Loucy (cell line): Measurements from ENCODE around the gene EPHA7.
A peak's percentile ranks its signal among the peaks of the same experiment; 100 is the strongest.

Experiments
- H2AFZ ChIP-seq: fragments of 200-600 bp; sonication (generic); 2 replicates; pipeline ENCODE4 v1.6.0; 2016; ENCODE audit warnings: antibody characterized with exemption, mild to moderate bottlenecking, low read length, moderate library complexity
- H3F3A ChIP-seq: fragments of 200-600 bp; 2 replicates; pipeline ENCODE4 v1.6.0; 2016; ENCODE audit warnings: antibody characterized with exemption, low read depth, mild to moderate bottlenecking
- H3K27me3 ChIP-seq: fragments of 200-600 bp; sonication (generic); 2 replicates; pipeline ENCODE4 v1.6.1; 2014; ENCODE audit warnings: low read length, mild to moderate bottlenecking; ENCODE audit not compliant: insufficient read depth, poor library complexity, severe bottlenecking
- H3K36me3 ChIP-seq: fragments of 200-600 bp; sonication (generic); 2 replicates; pipeline ENCODE4 v1.6.1; 2016; ENCODE audit warnings: low read length; ENCODE audit not compliant: insufficient read depth
- H3K4me1 ChIP-seq: fragments of 200-600 bp; sonication (generic); 2 replicates; pipeline ENCODE4 v1.5.1; 2014; ENCODE audit warnings: low read length, mild to moderate bottlenecking; ENCODE audit not compliant: insufficient read depth, poor library complexity, severe bottlenecking
- H3K4me2 ChIP-seq: fragments of 200-600 bp; sonication (generic); 2 replicates; pipeline ENCODE4 v1.6.0; 2014; ENCODE audit warnings: antibody characterized with exemption, low read length, low read depth, mild to moderate bottlenecking; ENCODE audit not compliant: poor library complexity, severe bottlenecking
- H3K4me3 ChIP-seq: fragments of 200-600 bp; sonication (generic); 2 replicates; pipeline ENCODE4 v1.5.1; 2014; ENCODE audit warnings: low read length, mild to moderate bottlenecking, mixed read lengths; ENCODE audit not compliant: poor library complexity, severe bottlenecking
- H3K79me2 ChIP-seq: fragments of 200-600 bp; sonication (generic); 2 replicates; pipeline ENCODE4 v1.6.1; 2014; ENCODE audit warnings: low read length; ENCODE audit not compliant: insufficient read depth
- H3K9ac ChIP-seq: fragments of 200-600 bp; sonication (generic); 2 replicates; pipeline ENCODE4 v1.6.0; 2014; ENCODE audit warnings: mild to moderate bottlenecking, low read depth, low read length, moderate library complexity; ENCODE audit not compliant: poor library complexity, severe bottlenecking
- H3K9me2 ChIP-seq: fragments of 200-600 bp; sonication (generic); replicated peaks from 2 replicates; pipeline ENCODE4 v1.6.1; 2016; ENCODE audit warnings: low read depth, low read length, mixed read lengths
- H3K9me3 ChIP-seq: fragments of 200-600 bp; sonication (generic); 2 replicates; pipeline ENCODE4 v1.6.1; 2014; ENCODE audit warnings: mild to moderate bottlenecking, antibody characterized with exemption, low read length, low read depth; ENCODE audit not compliant: insufficient read depth
- H4K20me1 ChIP-seq: fragments of 200-600 bp; sonication (generic); 2 replicates; pipeline ENCODE4 v1.6.0; 2014; ENCODE audit warnings: antibody characterized with exemption, low read length, mild to moderate bottlenecking; ENCODE audit not compliant: insufficient read depth, poor library complexity, severe bottlenecking
- EZH2phosphoT487 ChIP-seq: fragments of 200-600 bp; IDR thresholded peaks from 2 replicates; pipeline ENCODE4 v1.6.1; 2018; ENCODE audit warnings: antibody characterized with exemption, mild to moderate bottlenecking, moderate library complexity, borderline replicate concordance
- TF ChIP-seq, protein P1 (sequence below): fragments of 200-600 bp; sonication (generic); conservative IDR thresholded peaks from 2 replicates; pipeline ENCODE4 v1.5.1; 2014; ENCODE audit warnings: mild to moderate bottlenecking, antibody characterized with exemption, low read length

The EPHA7 gene

GRCh38 chr6:93325761-93326160 is 93.6 kb downstream of the EPHA7 start:
- no peak overlapping the region for H3K4me2 ChIP-seq
- no peaks in the 10 kb centered on the region for H3K79me2 ChIP-seq
- no peaks in the 10 kb centered on the region for H3K27me3 ChIP-seq
- no peaks in the 10 kb centered on the region for H3K9me3 ChIP-seq
- H3K4me3 ChIP-seq: no peak overlapping the region
- no peaks in the 10 kb centered on the region for H3K9me2 ChIP-seq
- no peaks in the 10 kb centered on the region for H3F3A ChIP-seq
- no peak overlapping the region for H2AFZ ChIP-seq
- TF ChIP-seq EZH2phosphoT487: no peak
- TF ChIP-seq, protein P1, sequence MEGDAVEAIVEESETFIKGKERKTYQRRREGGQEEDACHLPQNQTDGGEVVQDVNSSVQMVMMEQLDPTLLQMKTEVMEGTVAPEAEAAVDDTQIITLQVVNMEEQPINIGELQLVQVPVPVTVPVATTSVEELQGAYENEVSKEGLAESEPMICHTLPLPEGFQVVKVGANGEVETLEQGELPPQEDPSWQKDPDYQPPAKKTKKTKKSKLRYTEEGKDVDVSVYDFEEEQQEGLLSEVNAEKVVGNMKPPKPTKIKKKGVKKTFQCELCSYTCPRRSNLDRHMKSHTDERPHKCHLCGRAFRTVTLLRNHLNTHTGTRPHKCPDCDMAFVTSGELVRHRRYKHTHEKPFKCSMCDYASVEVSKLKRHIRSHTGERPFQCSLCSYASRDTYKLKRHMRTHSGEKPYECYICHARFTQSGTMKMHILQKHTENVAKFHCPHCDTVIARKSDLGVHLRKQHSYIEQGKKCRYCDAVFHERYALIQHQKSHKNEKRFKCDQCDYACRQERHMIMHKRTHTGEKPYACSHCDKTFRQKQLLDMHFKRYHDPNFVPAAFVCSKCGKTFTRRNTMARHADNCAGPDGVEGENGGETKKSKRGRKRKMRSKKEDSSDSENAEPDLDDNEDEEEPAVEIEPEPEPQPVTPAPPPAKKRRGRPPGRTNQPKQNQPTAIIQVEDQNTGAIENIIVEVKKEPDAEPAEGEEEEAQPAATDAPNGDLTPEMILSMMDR: no peak
- H4K20me1 ChIP-seq: no peaks in the 10 kb centered on the region
- H3K4me1 ChIP-seq: no peaks in the 10 kb centered on the region
- H3K36me3 ChIP-seq: no peaks in the 10 kb centered on the region
- H3K9ac ChIP-seq: no peak overlapping the region

DNA sequence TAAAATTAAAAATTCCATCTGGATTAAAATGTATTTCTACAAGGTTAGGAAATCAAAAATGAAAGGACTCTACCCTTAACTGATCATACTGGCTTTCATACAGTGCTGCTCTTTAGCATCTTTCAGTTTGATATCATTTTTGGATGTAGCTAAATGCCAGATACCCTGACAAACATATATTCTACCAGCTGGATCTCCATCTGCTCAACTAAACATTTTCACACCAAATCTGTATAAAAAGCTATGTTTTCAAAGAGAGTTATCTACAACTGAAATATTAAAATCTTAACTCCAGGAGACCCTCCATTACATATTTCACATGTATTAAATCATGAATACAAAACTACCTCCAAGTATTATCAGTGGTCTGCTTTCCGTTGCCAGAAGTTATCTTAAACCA is 95.7 kb downstream of the EPHA7 start:
- no peaks in the 10 kb centered on the region for H3K36me3 ChIP-seq
- no peak overlapping the region for H3K4me2 ChIP-seq
- no peaks in the 10 kb centered on the region for H3K9me2 ChIP-seq
- H4K20me1 ChIP-seq: no peaks in the 10 kb centered on the region
- H3K4me1 ChIP-seq: no peaks in the 10 kb centered on the region
- H3K79me2 ChIP-seq: no peaks in the 10 kb centered on the region
- H3K4me3 ChIP-seq: no peak overlapping the region
- no peaks in the 10 kb centered on the region for H3K27me3 ChIP-seq
- H2AFZ ChIP-seq: 0 out of 2 replicates have a peak overlapping the region, but pooled peaks have one; percentile 21
- H3F3A ChIP-seq: no peaks in the 10 kb centered on the region
- H3K9ac ChIP-seq: no peak overlapping the region
- H3K9me3 ChIP-seq: no peaks in the 10 kb centered on the region
- TF ChIP-seq, protein P1: no peak
- no peak for TF ChIP-seq EZH2phosphoT487

DNA sequence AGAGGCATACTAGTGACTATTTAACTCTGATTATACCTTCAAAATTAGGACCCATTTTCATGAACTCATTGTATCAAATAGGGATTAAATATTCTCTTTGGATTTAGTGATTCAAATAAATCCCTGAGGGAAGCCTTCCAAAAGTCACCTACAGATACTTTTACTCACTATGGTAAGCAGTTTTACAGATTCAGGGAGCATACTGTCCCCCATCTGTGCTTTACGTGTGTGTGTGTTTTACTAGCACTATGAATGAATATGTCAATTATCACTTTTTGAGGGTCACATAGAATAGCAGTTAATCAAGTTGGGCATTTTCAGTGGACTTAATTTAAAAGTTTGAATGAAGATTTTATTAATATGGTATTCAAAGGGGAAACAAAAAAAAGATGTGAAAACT is 96.7 kb downstream of the EPHA7 start:
- H3K9me3 ChIP-seq: no peaks in the 10 kb centered on the region
- TF ChIP-seq, protein P1: no peak
- no peak for TF ChIP-seq EZH2phosphoT487
- no peaks in the 10 kb centered on the region for H3K36me3 ChIP-seq
- H3K4me3 ChIP-seq: no peak overlapping the region
- H3K79me2 ChIP-seq: no peaks in the 10 kb centered on the region
- no peaks in the 10 kb centered on the region for H4K20me1 ChIP-seq
- H3F3A ChIP-seq: no peaks in the 10 kb centered on the region
- H3K9ac ChIP-seq: no peak overlapping the region
- no peak overlapping the region for H3K4me2 ChIP-seq
- no peak overlapping the region for H2AFZ ChIP-seq
- H3K27me3 ChIP-seq: no peaks in the 10 kb centered on the region
- H3K9me2 ChIP-seq: no peaks in the 10 kb centered on the region
- no peaks in the 10 kb centered on the region for H3K4me1 ChIP-seq
